ENCODE results near the gene HYOU1.

DNA sequence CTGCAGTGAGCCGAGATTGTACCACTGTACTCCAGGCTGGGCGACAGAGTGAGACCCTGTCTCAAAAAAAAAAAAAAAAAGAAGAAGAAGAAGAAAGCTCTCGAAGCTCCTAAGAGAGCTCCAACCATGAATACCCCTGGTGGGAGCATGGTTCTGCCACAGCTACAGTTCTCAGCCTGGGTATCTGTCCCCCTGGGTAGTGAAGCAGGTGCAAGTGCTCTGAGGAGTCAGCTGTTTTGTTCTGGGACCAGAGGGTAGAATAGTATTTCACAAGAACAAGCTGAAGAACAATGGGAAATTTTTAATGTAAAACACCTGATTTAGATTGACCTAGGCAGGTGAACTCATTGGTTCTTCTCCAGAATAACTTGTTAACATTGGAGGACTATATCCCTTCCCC, 4.3 kb upstream of the HYOU1 start:
- TF ChIP-seq, protein P1, sequence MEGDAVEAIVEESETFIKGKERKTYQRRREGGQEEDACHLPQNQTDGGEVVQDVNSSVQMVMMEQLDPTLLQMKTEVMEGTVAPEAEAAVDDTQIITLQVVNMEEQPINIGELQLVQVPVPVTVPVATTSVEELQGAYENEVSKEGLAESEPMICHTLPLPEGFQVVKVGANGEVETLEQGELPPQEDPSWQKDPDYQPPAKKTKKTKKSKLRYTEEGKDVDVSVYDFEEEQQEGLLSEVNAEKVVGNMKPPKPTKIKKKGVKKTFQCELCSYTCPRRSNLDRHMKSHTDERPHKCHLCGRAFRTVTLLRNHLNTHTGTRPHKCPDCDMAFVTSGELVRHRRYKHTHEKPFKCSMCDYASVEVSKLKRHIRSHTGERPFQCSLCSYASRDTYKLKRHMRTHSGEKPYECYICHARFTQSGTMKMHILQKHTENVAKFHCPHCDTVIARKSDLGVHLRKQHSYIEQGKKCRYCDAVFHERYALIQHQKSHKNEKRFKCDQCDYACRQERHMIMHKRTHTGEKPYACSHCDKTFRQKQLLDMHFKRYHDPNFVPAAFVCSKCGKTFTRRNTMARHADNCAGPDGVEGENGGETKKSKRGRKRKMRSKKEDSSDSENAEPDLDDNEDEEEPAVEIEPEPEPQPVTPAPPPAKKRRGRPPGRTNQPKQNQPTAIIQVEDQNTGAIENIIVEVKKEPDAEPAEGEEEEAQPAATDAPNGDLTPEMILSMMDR (IDR thresholded peaks at IDR 0.05) = no peak
- TF ChIP-seq POLR2AphosphoS5 (IDR thresholded peaks at IDR 0.05; ENCODE audit: low read depth, low read length) (no peak), SIN3A (IDR thresholded peaks at IDR 0.05; ENCODE audit: borderline replicate concordance, insufficient read depth, low read depth, low read length) (no peak), TCF7L2 (IDR thresholded peaks at IDR 0.05; ENCODE audit: low read depth, low read length) (no peak)
- TF ChIP-seq, protein P2, sequence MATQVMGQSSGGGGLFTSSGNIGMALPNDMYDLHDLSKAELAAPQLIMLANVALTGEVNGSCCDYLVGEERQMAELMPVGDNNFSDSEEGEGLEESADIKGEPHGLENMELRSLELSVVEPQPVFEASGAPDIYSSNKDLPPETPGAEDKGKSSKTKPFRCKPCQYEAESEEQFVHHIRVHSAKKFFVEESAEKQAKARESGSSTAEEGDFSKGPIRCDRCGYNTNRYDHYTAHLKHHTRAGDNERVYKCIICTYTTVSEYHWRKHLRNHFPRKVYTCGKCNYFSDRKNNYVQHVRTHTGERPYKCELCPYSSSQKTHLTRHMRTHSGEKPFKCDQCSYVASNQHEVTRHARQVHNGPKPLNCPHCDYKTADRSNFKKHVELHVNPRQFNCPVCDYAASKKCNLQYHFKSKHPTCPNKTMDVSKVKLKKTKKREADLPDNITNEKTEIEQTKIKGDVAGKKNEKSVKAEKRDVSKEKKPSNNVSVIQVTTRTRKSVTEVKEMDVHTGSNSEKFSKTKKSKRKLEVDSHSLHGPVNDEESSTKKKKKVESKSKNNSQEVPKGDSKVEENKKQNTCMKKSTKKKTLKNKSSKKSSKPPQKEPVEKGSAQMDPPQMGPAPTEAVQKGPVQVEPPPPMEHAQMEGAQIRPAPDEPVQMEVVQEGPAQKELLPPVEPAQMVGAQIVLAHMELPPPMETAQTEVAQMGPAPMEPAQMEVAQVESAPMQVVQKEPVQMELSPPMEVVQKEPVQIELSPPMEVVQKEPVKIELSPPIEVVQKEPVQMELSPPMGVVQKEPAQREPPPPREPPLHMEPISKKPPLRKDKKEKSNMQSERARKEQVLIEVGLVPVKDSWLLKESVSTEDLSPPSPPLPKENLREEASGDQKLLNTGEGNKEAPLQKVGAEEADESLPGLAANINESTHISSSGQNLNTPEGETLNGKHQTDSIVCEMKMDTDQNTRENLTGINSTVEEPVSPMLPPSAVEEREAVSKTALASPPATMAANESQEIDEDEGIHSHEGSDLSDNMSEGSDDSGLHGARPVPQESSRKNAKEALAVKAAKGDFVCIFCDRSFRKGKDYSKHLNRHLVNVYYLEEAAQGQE (IDR thresholded peaks at IDR 0.05; ENCODE audit: insufficient read depth in 1 of 2, low read depth in 2 of 2, low read length in 1 of 2) = no peak
